Mesenchymal stem cell (in vitro differentiated cells and primary cell): ENCODE results near the gene DRD2.

Experiments used
- DNase-seq: peaks from one replicate; pipeline ENCODE4 v3.0.0-alpha.2; 2013
- H2AFZ ChIP-seq: one replicate; pipeline ENCODE4 v1.6.1; 2013; ENCODE audit warnings: low read depth, mild to moderate bottlenecking, control low read depth, inconsistent platforms, low read length, moderate library complexity
- H2AK5ac ChIP-seq: 2 replicates; pipeline ENCODE4 v1.6.1; 2013; ENCODE audit warnings: low read length, moderate library complexity, mild to moderate bottlenecking, inconsistent platforms; ENCODE audit not compliant: severe bottlenecking
- H2BK120ac ChIP-seq: one replicate; pipeline ENCODE4 v1.6.1; 2013; ENCODE audit warnings: low read depth, mild to moderate bottlenecking, inconsistent platforms, low read length, moderate library complexity
- H2BK12ac ChIP-seq, 2 experiments: one replicate each; pipeline ENCODE4 v1.6.1; 2013; ENCODE audit warnings: inconsistent platforms in 2 of 2, low read length in 2 of 2, mild to moderate bottlenecking in 2 of 2, moderate library complexity in 2 of 2, control low read depth in 1 of 2
- H2BK15ac ChIP-seq: one replicate; pipeline ENCODE4 v1.6.1; 2013; ENCODE audit warnings: mild to moderate bottlenecking, low read depth, inconsistent platforms; ENCODE audit not compliant: poor library complexity, severe bottlenecking
- H2BK5ac ChIP-seq: 2 replicates; pipeline ENCODE4 v1.6.1; 2013; ENCODE audit warnings: low read depth, mild to moderate bottlenecking, low read length, control low read depth, inconsistent platforms; ENCODE audit not compliant: poor library complexity, severe bottlenecking
- H3K14ac ChIP-seq, 2 experiments: one replicate each; pipeline ENCODE4 v1.6.1; 2013; ENCODE audit warnings: inconsistent platforms in 2 of 2, low read length in 2 of 2, control low read depth in 1 of 2, mild to moderate bottlenecking in 1 of 2, moderate library complexity in 1 of 2
- H3K18ac ChIP-seq, 2 experiments: one replicate each; pipeline ENCODE4 v1.6.1; 2013; ENCODE audit warnings: inconsistent platforms in 2 of 2, low read length in 2 of 2, control low read depth in 1 of 2, low read depth in 1 of 2, mild to moderate bottlenecking in 1 of 2
- H3K23ac ChIP-seq, 2 experiments: one replicate each; pipeline ENCODE4 v1.6.1; 2013; ENCODE audit warnings: inconsistent platforms in 2 of 2, low read length in 2 of 2, mild to moderate bottlenecking in 2 of 2, moderate library complexity in 2 of 2, control low read depth in 1 of 2
- H3K27ac ChIP-seq: 2 replicates; pipeline ENCODE4 v1.5.1; 2013; ENCODE audit warnings: mild to moderate bottlenecking, moderate library complexity, low read length, control low read depth, inconsistent platforms; ENCODE audit not compliant: poor library complexity, severe bottlenecking
- H3K27me3 ChIP-seq, 2 experiments: 2 replicates each; pipeline versions ENCODE4 v1.6.1 to v1.7.0; 2013; ENCODE audit warnings: low read length in 2 of 2, mild to moderate bottlenecking in 2 of 2, moderate library complexity in 2 of 2, control low read depth in 1 of 2, inconsistent platforms in 1 of 2; ENCODE audit not compliant: control insufficient read depth in 1 of 2, insufficient read depth in 1 of 2
- H3K36me3 ChIP-seq, 2 experiments: 2 replicates each; pipeline versions ENCODE4 v1.6.1 to v1.7.0; 2013; ENCODE audit warnings: low read length in 2 of 2, control low read depth in 1 of 2, inconsistent platforms in 1 of 2, low read depth in 1 of 2, mild to moderate bottlenecking in 1 of 2; ENCODE audit not compliant: insufficient read depth in 2 of 2, control insufficient read depth in 1 of 2
- H3K4ac ChIP-seq, 2 experiments: one replicate each; pipeline ENCODE4 v1.6.1; 2013; ENCODE audit warnings: inconsistent platforms in 2 of 2, low read length in 2 of 2, mild to moderate bottlenecking in 2 of 2, moderate library complexity in 2 of 2, control low read depth in 1 of 2, low read depth in 1 of 2
- H3K4me1 ChIP-seq: 2 replicates; pipeline ENCODE4 v1.6.1; 2013; ENCODE audit warnings: low read depth, low read length, control low read depth; ENCODE audit not compliant: control insufficient read depth, insufficient read depth
- H3K4me2 ChIP-seq: 2 replicates; pipeline ENCODE4 v1.6.1; 2013; ENCODE audit warnings: low read length, mild to moderate bottlenecking, inconsistent platforms; ENCODE audit not compliant: poor library complexity, severe bottlenecking
- H3K4me3 ChIP-seq, 2 experiments: 2 replicates each; pipeline versions ENCODE4 v1.5.1 to v1.7.0; 2013; ENCODE audit warnings: low read length in 2 of 2, mild to moderate bottlenecking in 2 of 2, control low read depth in 1 of 2, low read depth in 1 of 2; ENCODE audit not compliant: insufficient read depth in 1 of 2
- H3K79me1 ChIP-seq: replicated peaks from 2 replicates; pipeline ENCODE4 v1.6.1; 2013; ENCODE audit warnings: mild to moderate bottlenecking, control low read depth, low read length, inconsistent platforms; ENCODE audit not compliant: poor library complexity, severe bottlenecking
- H3K9ac ChIP-seq: 2 replicates; pipeline ENCODE4 v1.7.0; 2013; ENCODE audit warnings: mild to moderate bottlenecking, low read length, moderate library complexity
- H3K9me3 ChIP-seq: 2 replicates; pipeline ENCODE4 v1.7.0; 2013; ENCODE audit warnings: mild to moderate bottlenecking, low read length; ENCODE audit not compliant: control insufficient read depth
- H4K8ac ChIP-seq: one replicate; pipeline ENCODE4 v1.6.1; 2013; ENCODE audit warnings: inconsistent platforms, mild to moderate bottlenecking, low read length, moderate library complexity
- H4K91ac ChIP-seq: one replicate; pipeline ENCODE4 v1.6.1; 2013; ENCODE audit warnings: mild to moderate bottlenecking, low read length, inconsistent platforms
- WGBS: methylation state at CpG from one replicate; pipeline ENCODE4 v1.1.7; 2013; ENCODE audit warnings: mixed read lengths; 5-methylcytosine and 5-hydroxymethylcytosine counted together

Gene DRD2

GRCh38 chr11:113410414-113411135 lies 64.6 kb downstream of the DRD2 start:
- H3K79me1 ChIP-seq, result no peaks in the 10 kb centered on the region
- DNase-seq, result no peak
- H2AK5ac ChIP-seq, result no peak overlapping the region
- no peak overlapping the region for H3K4ac ChIP-seq
- no peak overlapping the region for H3K14ac ChIP-seq
- peaks cover 0 to 39% of the 10 kb centered on the region in 2 experiments for H3K27me3 ChIP-seq
- H2AFZ ChIP-seq, result no peak overlapping the region
- no peak overlapping the region for H3K18ac ChIP-seq
- no peak overlapping the region for H2BK15ac ChIP-seq
- no peaks in the 10 kb centered on the region for H3K9me3 ChIP-seq
- no peaks in the 10 kb centered on the region for H3K4me1 ChIP-seq
- H4K91ac ChIP-seq, result no peak overlapping the region
- H2BK120ac ChIP-seq, result no peak overlapping the region
- H3K36me3 ChIP-seq, result no peaks in the 10 kb centered on the region
- H3K27ac ChIP-seq, result no peak overlapping the region
- H3K4me3 ChIP-seq, result no peak overlapping the region
- no peak overlapping the region for H3K23ac ChIP-seq
- H2BK12ac ChIP-seq, result no peak overlapping the region
- no peak overlapping the region for H4K8ac ChIP-seq
- WGBS, result 89% methylated on average over 21 of the region's 21 CpGs
- no peak overlapping the region for H2BK5ac ChIP-seq
- no peak overlapping the region for H3K4me2 ChIP-seq
- no peak overlapping the region for H3K9ac ChIP-seq

GRCh38 chr11:113409526-113409925 lies 65.7 kb downstream of the DRD2 start:
- H3K9ac ChIP-seq, result no peak overlapping the region
- no peak overlapping the region for H2BK15ac ChIP-seq
- H3K79me1 ChIP-seq, result no peaks in the 10 kb centered on the region
- no peak overlapping the region for H3K4me2 ChIP-seq
- no peak overlapping the region for H2BK12ac ChIP-seq
- H2BK120ac ChIP-seq, result no peak overlapping the region
- no peak overlapping the region for H2BK5ac ChIP-seq
- no peak for DNase-seq
- no peak overlapping the region for H3K14ac ChIP-seq
- no peaks in the 10 kb centered on the region for H3K4me1 ChIP-seq
- no peak overlapping the region for H3K4ac ChIP-seq
- no peak overlapping the region for H3K27ac ChIP-seq
- WGBS, result 78% methylated on average over 3 of the region's 3 CpGs
- H3K9me3 ChIP-seq, result no peaks in the 10 kb centered on the region
- no peak overlapping the region for H3K18ac ChIP-seq
- H3K23ac ChIP-seq, result no peak overlapping the region
- no peak overlapping the region for H4K91ac ChIP-seq
- peaks cover 0 to 40% of the 10 kb centered on the region in 2 experiments for H3K27me3 ChIP-seq
- H2AK5ac ChIP-seq, result no peak overlapping the region
- H3K36me3 ChIP-seq, result no peaks in the 10 kb centered on the region
- no peak overlapping the region for H2AFZ ChIP-seq
- H4K8ac ChIP-seq, result no peak overlapping the region
- no peak overlapping the region for H3K4me3 ChIP-seq

- H3K36me3 ChIP-seq, result no peaks in the 10 kb centered on the region
- no peak overlapping the region for H2AFZ ChIP-seq
These were observed 66.3 kb downstream of the DRD2 start for GRCh38 chr11:113408887-113409286.

GRCh38 chr11:113408206-113408605 lies 67.0 kb downstream of the DRD2 start:
- H2AK5ac ChIP-seq, result no peak overlapping the region
- no peak overlapping the region for H4K8ac ChIP-seq
- no peak overlapping the region for H3K14ac ChIP-seq
- H2AFZ ChIP-seq, result no peak overlapping the region
- no peak overlapping the region for H2BK12ac ChIP-seq
- no peaks in the 10 kb centered on the region for H3K79me1 ChIP-seq
- no peak overlapping the region for H3K4me2 ChIP-seq
- H2BK5ac ChIP-seq, result no peak overlapping the region
- no peak overlapping the region for H2BK120ac ChIP-seq
- H3K9ac ChIP-seq, result no peak overlapping the region
- no peak overlapping the region for H3K18ac ChIP-seq
- H3K23ac ChIP-seq, result no peak overlapping the region
- 58% methylated on average over 9 of the region's 9 CpGs for WGBS
- no peaks in the 10 kb centered on the region for H3K9me3 ChIP-seq
- H3K4me1 ChIP-seq, result no peaks in the 10 kb centered on the region
- DNase-seq, result no peak
- H2BK15ac ChIP-seq, result no peak overlapping the region
- H3K27ac ChIP-seq, result no peak overlapping the region
- no peak overlapping the region for H3K4ac ChIP-seq
- H3K4me3 ChIP-seq, result no peak overlapping the region
- no peak overlapping the region for H4K91ac ChIP-seq
- H3K27me3 ChIP-seq, result peaks cover 0 to 47% of the 10 kb centered on the region in 2 experiments
- no peaks in the 10 kb centered on the region for H3K36me3 ChIP-seq

More at GRCh38 chr11:113408887-113409286, 66.3 kb downstream of the DRD2 start:
- no peak for DNase-seq
- Histone ChIP-seq H3K27me3 (peaks cover 0 to 42% of the 10 kb centered on the region in 2 experiments), H3K27ac (no peak overlapping the region), H4K8ac (no peak overlapping the region), H3K4me3 (no peak overlapping the region), H3K9ac (no peak overlapping the region), H3K4me1 (no peaks in the 10 kb centered on the region), H2AK5ac (no peak overlapping the region), H3K79me1 (no peaks in the 10 kb centered on the region), H2BK12ac (no peak overlapping the region), H3K18ac (no peak overlapping the region), H2BK120ac (no peak overlapping the region), H3K23ac (no peak overlapping the region), H3K14ac (no peak overlapping the region), H3K9me3 (no peaks in the 10 kb centered on the region), H3K4ac (no peak overlapping the region), H3K4me2 (no peak overlapping the region), H4K91ac (no peak overlapping the region), H2BK15ac (no peak overlapping the region), H2BK5ac (no peak overlapping the region)
- WGBS, result 81% methylated on average over 9 of the region's 9 CpGs
